ENCODE measurements around the gene SFTPA1.
A peak's percentile ranks its signal among the peaks of the same experiment; 100 is the strongest.
"Not testable (repeated sequence)": the region's sequence is repeated elsewhere in the genome, so short reads cannot be mapped to it uniquely, and the experiment has no call there.

SFTPA1 gene

DNA sequence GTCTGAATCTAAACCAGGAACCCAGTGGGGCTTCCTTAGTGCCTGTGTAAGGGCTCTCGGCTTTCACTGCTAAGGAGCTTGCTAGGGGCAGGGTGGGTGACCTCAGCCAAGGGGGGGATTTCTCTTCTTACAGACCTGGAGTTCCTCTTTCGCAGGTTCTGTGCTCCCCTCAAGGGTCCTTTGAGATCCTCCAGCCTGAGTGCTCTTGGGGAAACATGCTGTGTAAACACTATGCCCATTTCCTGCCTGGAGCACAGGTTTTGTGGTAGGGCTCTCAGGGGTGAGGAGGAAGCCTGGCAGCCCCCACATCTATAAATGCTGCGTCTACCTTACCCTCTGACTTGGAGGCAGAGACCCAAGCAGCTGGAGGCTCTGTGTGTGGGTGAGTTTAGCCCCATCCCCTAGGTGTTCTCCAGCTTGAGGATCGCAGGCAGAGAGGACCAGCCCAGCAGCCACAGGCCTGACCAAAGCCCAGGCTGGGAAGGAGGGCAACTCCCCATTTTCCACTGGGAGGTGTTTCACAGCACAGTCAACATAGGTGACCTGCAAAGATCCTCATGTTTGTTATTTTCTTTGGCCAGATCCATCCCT, at the start of gene SFTPA1:
TSS of gene SFTPA1 (plus strand) at position 339 of the 591 bp plus-strand sequence. CDS start 887 bp downstream, outside the sequence.
- no peaks in the 10 kb centered on the region for H3K9me3 ChIP-seq (ENCODE audit: insufficient read depth, low read depth, low read length)
- H3K4me3 ChIP-seq (ENCODE audit: low read length): no peak within 1 kb of the TSS
- no peaks in the 10 kb centered on the region for H3K27me3 ChIP-seq (ENCODE audit: insufficient read depth, low read length)

GRCh38 chr10:79561257-79561656, 49.5 kb upstream of the SFTPA1 start:
- Histone ChIP-seq H3K36me3 (ENCODE audit: insufficient read depth, low read depth, low read length) (no peaks in the 10 kb centered on the region), H3K4me3 (ENCODE audit: low read length) (no peak overlapping the region), H3K9me3 (ENCODE audit: insufficient read depth, low read depth, low read length) (no peaks in the 10 kb centered on the region), H3K27ac (ENCODE audit: low read length) (no peak overlapping the region), H3K4me1 (ENCODE audit: insufficient read depth, low read length) (no peaks in the 10 kb centered on the region), H3K9ac (ENCODE audit: low read depth, low read length) (no peak overlapping the region), H3K27me3 (ENCODE audit: insufficient read depth, low read length) (peaks cover 10% of the 10 kb centered on the region)

More for the DNA sequence above, at the start of gene SFTPA1:
- no peaks in the 10 kb centered on the region for H3K4me1 ChIP-seq (ENCODE audit: insufficient read depth, low read length)
- no peaks in the 10 kb centered on the region for H3K36me3 ChIP-seq (ENCODE audit: insufficient read depth, low read depth, low read length)
- H3K27ac ChIP-seq (ENCODE audit: low read length): no peak within 1 kb of the TSS
- H3K9ac ChIP-seq (ENCODE audit: low read depth, low read length): no peak within 1 kb of the TSS

- Histone ChIP-seq H3K9ac (ENCODE audit: low read depth, low read length) (0 out of 2 replicates have a peak overlapping the region, but pooled peaks have one; percentile 35), H3K27ac (ENCODE audit: low read length) (no peak overlapping the region), H3K4me3 (ENCODE audit: low read length) (peak overlapping the region; percentile 48; the same call in 1 of the 2 replicates), H3K9me3 (ENCODE audit: insufficient read depth, low read depth, low read length) (no peaks in the 10 kb centered on the region; the same call in 1 of the 2 replicates), H3K4me1 (ENCODE audit: insufficient read depth, low read length) (no peaks in the 10 kb centered on the region), H3K36me3 (ENCODE audit: insufficient read depth, low read depth, low read length) (no peaks in the 10 kb centered on the region), H3K27me3 (ENCODE audit: insufficient read depth, low read length) (peaks cover 10% of the 10 kb centered on the region)
Observed at GRCh38 chr10:79562135-79562756, 48.5 kb upstream of the SFTPA1 start.

- peaks cover 10% of the 10 kb centered on the region for H3K27me3 ChIP-seq (ENCODE audit: insufficient read depth, low read length)
- no peaks in the 10 kb centered on the region; the same call in 1 of the 2 replicates for H3K9me3 ChIP-seq (ENCODE audit: insufficient read depth, low read depth, low read length)
- no peak overlapping the region for H3K4me3 ChIP-seq (ENCODE audit: low read length)
- no peak overlapping the region for H3K9ac ChIP-seq (ENCODE audit: low read depth, low read length)
- H3K4me1 ChIP-seq (ENCODE audit: insufficient read depth, low read length): no peaks in the 10 kb centered on the region
- H3K27ac ChIP-seq (ENCODE audit: low read length): no peak overlapping the region
- no peaks in the 10 kb centered on the region for H3K36me3 ChIP-seq (ENCODE audit: insufficient read depth, low read depth, low read length)
Observed at GRCh38 chr10:79563426-79563825, 47.3 kb upstream of the SFTPA1 start.

DNA sequence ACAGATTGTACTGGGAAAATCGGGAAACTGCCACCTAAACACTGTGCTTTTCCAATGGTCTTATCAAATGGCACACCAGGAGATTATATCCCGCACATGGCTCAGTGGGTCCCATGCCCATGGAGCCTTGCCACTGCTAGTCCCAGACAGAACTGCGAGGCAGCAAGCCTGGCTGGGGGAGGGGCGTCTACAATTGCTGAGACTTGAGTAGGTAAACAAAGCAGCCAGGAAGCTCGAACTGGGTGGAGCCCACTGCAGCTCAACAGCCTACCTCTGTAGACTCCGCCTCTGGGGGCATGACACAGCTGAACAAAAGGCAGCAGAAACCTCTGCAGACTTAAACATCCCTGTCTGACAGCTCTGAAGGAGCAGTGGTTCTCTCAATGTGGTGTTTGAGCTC, 40.1 kb upstream of the SFTPA1 start:
- not testable (repeated sequence) for H3K4me3 ChIP-seq (ENCODE audit: low read length); H3K9ac ChIP-seq (ENCODE audit: low read depth, low read length); H3K4me1 ChIP-seq (ENCODE audit: insufficient read depth, low read length); H3K27ac ChIP-seq (ENCODE audit: low read length); H3K36me3 ChIP-seq (ENCODE audit: insufficient read depth, low read depth, low read length); H3K27me3 ChIP-seq (ENCODE audit: insufficient read depth, low read length)
- peaks cover 18% of the 10 kb centered on the region for H3K9me3 ChIP-seq (ENCODE audit: insufficient read depth, low read depth, low read length)

GRCh38 chr10:79579361-79579760, 31.4 kb upstream of the SFTPA1 start:
- H3K4me3 ChIP-seq (ENCODE audit: low read length): no peak overlapping the region
- H3K4me1 ChIP-seq (ENCODE audit: insufficient read depth, low read length): no peaks in the 10 kb centered on the region
- no peaks in the 10 kb centered on the region for H3K27me3 ChIP-seq (ENCODE audit: insufficient read depth, low read length)
- H3K9me3 ChIP-seq (ENCODE audit: insufficient read depth, low read depth, low read length): no peaks in the 10 kb centered on the region
- no peak overlapping the region for H3K9ac ChIP-seq (ENCODE audit: low read depth, low read length)
- H3K36me3 ChIP-seq (ENCODE audit: insufficient read depth, low read depth, low read length): no peaks in the 10 kb centered on the region
- H3K27ac ChIP-seq (ENCODE audit: low read length): no peak overlapping the region

DNA sequence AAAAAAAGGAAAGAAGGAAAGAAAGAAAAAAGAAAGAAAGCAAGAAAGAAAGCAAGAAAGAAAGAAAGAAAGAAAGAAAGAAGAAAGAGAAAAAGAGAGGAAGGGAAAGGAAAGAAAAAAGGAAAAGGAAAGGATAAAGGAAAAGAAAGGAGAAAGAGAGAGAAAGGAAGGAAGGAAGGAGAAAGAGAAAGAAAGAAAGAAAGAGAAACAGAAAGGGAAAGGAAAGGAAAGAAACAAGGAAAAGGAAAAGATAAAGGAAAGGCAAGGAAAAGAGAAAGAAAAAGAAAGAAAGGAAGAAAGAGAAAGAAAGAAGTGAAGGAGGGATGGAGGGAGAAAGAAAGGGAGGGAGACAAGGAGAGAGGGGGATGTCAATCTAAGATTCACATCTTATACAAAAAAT, 29.7 kb upstream of the SFTPA1 start:
- Histone ChIP-seq H3K9me3 (ENCODE audit: insufficient read depth, low read depth, low read length) (no peaks in the 10 kb centered on the region), H3K4me1 (ENCODE audit: insufficient read depth, low read length) (no peaks in the 10 kb centered on the region), H3K36me3 (ENCODE audit: insufficient read depth, low read depth, low read length) (no peaks in the 10 kb centered on the region), H3K4me3 (ENCODE audit: low read length) (no peak overlapping the region), H3K9ac (ENCODE audit: low read depth, low read length) (no peak overlapping the region), H3K27me3 (ENCODE audit: insufficient read depth, low read length) (no peaks in the 10 kb centered on the region), H3K27ac (ENCODE audit: low read length) (no peak overlapping the region)

GRCh38 chr10:79582096-79582495, 28.6 kb upstream of the SFTPA1 start:
- Histone ChIP-seq H3K9ac (ENCODE audit: low read depth, low read length) (no peak overlapping the region), H3K27ac (ENCODE audit: low read length) (no peak overlapping the region), H3K36me3 (ENCODE audit: insufficient read depth, low read depth, low read length) (no peaks in the 10 kb centered on the region), H3K4me1 (ENCODE audit: insufficient read depth, low read length) (no peaks in the 10 kb centered on the region), H3K4me3 (ENCODE audit: low read length) (no peak overlapping the region), H3K27me3 (ENCODE audit: insufficient read depth, low read length) (no peaks in the 10 kb centered on the region), H3K9me3 (ENCODE audit: insufficient read depth, low read depth, low read length) (no peaks in the 10 kb centered on the region)

- not testable (repeated sequence) for H3K9me3 ChIP-seq (ENCODE audit: insufficient read depth, low read depth, low read length); H3K36me3 ChIP-seq (ENCODE audit: insufficient read depth, low read depth, low read length); H3K9ac ChIP-seq (ENCODE audit: low read depth, low read length); H3K27ac ChIP-seq (ENCODE audit: low read length); H3K27me3 ChIP-seq (ENCODE audit: insufficient read depth, low read length); H3K4me3 ChIP-seq (ENCODE audit: low read length); H3K4me1 ChIP-seq (ENCODE audit: insufficient read depth, low read length)
Observed at GRCh38 chr10:79582954-79583353, 27.8 kb upstream of the SFTPA1 start.

GRCh38 chr10:79583488-79584024, 27.2 kb upstream of the SFTPA1 start:
- Histone ChIP-seq H3K36me3 (ENCODE audit: insufficient read depth, low read depth, low read length) (no peaks in the 10 kb centered on the region), H3K9ac (ENCODE audit: low read depth, low read length) (no peak overlapping the region), H3K27ac (ENCODE audit: low read length) (no peak overlapping the region), H3K27me3 (ENCODE audit: insufficient read depth, low read length) (no peaks in the 10 kb centered on the region), H3K4me1 (ENCODE audit: insufficient read depth, low read length) (no peaks in the 10 kb centered on the region), H3K9me3 (ENCODE audit: insufficient read depth, low read depth, low read length) (no peaks in the 10 kb centered on the region), H3K4me3 (ENCODE audit: low read length) (no peak overlapping the region)

DNA sequence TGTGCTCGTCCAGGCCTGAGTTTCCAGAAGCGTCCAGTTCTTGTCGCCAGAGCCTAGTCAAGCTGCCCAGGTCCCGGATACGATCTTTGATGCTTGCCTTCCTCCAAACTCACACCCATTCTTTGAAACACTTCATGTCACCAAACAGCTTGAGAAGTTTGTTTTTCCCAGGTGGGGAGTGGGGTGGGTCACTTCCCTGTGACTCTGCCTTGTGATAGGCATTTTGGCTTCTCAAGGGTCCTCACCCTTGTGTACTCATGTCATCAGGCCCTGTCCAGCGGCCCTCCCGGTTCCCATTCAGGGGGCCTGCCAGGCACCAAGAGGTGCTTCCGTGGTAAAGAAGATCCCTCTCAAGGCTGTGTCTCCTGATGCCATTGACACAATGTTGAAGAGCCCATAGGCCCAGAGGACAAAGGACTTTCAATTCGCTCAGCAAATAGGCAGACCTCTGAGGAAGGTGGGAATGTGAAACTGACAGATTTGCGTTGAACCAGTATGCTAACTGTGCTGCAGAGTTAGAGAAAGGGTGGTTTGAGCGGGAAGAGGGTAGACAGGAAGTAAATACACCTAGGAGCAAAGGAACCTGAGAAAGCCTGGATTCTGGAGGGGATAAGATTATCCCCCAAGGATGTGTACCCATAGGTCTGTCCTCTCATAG, 24.7 kb upstream of the SFTPA1 start:
- no peaks in the 10 kb centered on the region for H3K9me3 ChIP-seq (ENCODE audit: insufficient read depth, low read depth, low read length)
- no peak overlapping the region for H3K9ac ChIP-seq (ENCODE audit: low read depth, low read length)
- H3K4me1 ChIP-seq (ENCODE audit: insufficient read depth, low read length): no peaks in the 10 kb centered on the region
- H3K27ac ChIP-seq (ENCODE audit: low read length): no peak overlapping the region
- no peak overlapping the region for H3K4me3 ChIP-seq (ENCODE audit: low read length)
- no peaks in the 10 kb centered on the region for H3K36me3 ChIP-seq (ENCODE audit: insufficient read depth, low read depth, low read length)
- H3K27me3 ChIP-seq (ENCODE audit: insufficient read depth, low read length): peaks cover 5% of the 10 kb centered on the region; the same call in 1 of the 2 replicates

- Histone ChIP-seq H3K27me3 (ENCODE audit: insufficient read depth, low read length) (peaks cover 5% of the 10 kb centered on the region; the same call in 1 of the 2 replicates), H3K36me3 (ENCODE audit: insufficient read depth, low read depth, low read length) (no peaks in the 10 kb centered on the region)
Observed at GRCh38 chr10:79586933-79587332, 23.8 kb upstream of the SFTPA1 start.

More at GRCh38 chr10:79586933-79587332, 23.8 kb upstream of the SFTPA1 start:
- Histone ChIP-seq H3K9ac (ENCODE audit: low read depth, low read length) (no peak overlapping the region), H3K27ac (ENCODE audit: low read length) (no peak overlapping the region), H3K9me3 (ENCODE audit: insufficient read depth, low read depth, low read length) (no peaks in the 10 kb centered on the region), H3K4me3 (ENCODE audit: low read length) (no peak overlapping the region), H3K4me1 (ENCODE audit: insufficient read depth, low read length) (no peaks in the 10 kb centered on the region)
